Measurements from ENCODE around the gene CTXND1.

The CTXND1 gene

DNA sequence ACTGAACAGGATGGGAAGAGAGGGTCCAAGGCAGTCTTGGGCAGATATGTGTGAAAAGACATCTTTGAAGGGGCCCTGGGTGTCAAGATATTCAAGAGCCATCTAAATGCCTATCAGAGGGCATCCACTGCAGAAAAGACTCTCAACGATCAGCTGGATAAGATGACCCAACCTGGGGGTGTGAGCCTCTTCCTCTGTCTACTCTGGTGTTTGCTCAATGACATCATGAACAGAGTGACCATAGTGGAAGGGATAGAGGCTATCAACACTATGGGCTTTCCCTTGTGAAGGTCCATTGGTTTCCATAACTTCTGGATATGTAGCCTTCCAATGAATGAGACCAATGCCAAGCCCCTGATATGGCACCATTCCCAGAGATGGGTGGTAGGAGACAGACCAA lies 57.1 kb downstream of the CTXND1 start:
- no peaks in the 10 kb centered on the region for H3K27me3 ChIP-seq (ENCODE audit: control insufficient read depth, insufficient read depth, low read length)
- H3K9ac ChIP-seq = no peak overlapping the region
- H2AFZ ChIP-seq = no peak overlapping the region
- no peak overlapping the region for H3K4me2 ChIP-seq (ENCODE audit: low read length)
- no peaks in the 10 kb centered on the region for H3K4me1 ChIP-seq
- H3K4me3 ChIP-seq (ENCODE audit: low read depth, low read length) = no peak overlapping the region
- TF ChIP-seq, protein P1, sequence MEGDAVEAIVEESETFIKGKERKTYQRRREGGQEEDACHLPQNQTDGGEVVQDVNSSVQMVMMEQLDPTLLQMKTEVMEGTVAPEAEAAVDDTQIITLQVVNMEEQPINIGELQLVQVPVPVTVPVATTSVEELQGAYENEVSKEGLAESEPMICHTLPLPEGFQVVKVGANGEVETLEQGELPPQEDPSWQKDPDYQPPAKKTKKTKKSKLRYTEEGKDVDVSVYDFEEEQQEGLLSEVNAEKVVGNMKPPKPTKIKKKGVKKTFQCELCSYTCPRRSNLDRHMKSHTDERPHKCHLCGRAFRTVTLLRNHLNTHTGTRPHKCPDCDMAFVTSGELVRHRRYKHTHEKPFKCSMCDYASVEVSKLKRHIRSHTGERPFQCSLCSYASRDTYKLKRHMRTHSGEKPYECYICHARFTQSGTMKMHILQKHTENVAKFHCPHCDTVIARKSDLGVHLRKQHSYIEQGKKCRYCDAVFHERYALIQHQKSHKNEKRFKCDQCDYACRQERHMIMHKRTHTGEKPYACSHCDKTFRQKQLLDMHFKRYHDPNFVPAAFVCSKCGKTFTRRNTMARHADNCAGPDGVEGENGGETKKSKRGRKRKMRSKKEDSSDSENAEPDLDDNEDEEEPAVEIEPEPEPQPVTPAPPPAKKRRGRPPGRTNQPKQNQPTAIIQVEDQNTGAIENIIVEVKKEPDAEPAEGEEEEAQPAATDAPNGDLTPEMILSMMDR (IDR thresholded peaks at IDR 0.05) = no peak
- H3K27ac ChIP-seq = no peak overlapping the region
- no peaks in the 10 kb centered on the region for H3K79me2 ChIP-seq
- no peaks in the 10 kb centered on the region for H3K9me3 ChIP-seq (ENCODE audit: control insufficient read depth, low read length)
- no peaks in the 10 kb centered on the region for H3K36me3 ChIP-seq (ENCODE audit: control insufficient read depth, insufficient read depth, low read length)

- no peaks in the 10 kb centered on the region for H3K36me3 ChIP-seq (ENCODE audit: control insufficient read depth, insufficient read depth, low read length)
- TF ChIP-seq, protein P1 (IDR thresholded peaks at IDR 0.05) = no peak
Observed at GRCh38 chr15:80194186-80194585, 57.8 kb downstream of the CTXND1 start.

DNA sequence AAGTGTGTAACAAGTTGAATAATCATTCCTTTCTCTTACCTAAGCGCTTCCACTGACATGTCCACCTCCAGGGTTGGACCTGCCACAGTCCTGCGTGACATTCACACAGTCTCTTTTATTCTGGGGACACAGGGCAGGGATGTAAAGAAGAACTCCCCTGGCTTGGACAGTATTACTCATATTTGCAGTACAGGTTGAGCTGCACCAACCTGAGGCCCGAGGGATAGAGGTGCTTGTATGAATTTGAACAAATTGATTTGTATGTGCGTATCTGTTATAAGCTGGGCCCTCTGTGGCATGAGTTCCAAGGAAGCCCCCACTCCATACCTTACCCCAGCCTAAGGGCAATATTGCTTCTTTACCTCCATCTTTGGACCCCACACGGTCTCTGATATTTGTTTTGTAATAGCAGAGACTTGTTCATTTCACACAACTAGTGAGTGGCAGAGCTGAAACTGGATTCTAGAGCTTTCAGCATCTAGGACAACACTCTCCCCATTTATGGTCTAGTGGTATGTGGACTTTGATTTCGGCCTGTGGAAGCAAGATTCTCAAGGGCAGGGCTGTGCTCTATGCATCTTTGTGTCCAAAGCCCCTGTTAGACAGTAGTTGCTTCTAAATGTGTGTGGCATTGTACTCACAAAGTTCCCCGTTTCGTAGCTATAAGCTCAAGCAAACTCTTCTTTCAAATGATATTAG lies 60.0 kb downstream of the CTXND1 start:
- no peak overlapping the region for H3K4me2 ChIP-seq (ENCODE audit: low read length)
- H3K9ac ChIP-seq = no peak overlapping the region
- H3K4me3 ChIP-seq (ENCODE audit: low read depth, low read length) = no peak overlapping the region
- H3K9me3 ChIP-seq (ENCODE audit: control insufficient read depth, low read length) = no peaks in the 10 kb centered on the region
- no peak overlapping the region for H2AFZ ChIP-seq
- H3K27ac ChIP-seq = no peak overlapping the region
- H3K4me1 ChIP-seq = no peaks in the 10 kb centered on the region
- no peaks in the 10 kb centered on the region for H3K27me3 ChIP-seq (ENCODE audit: control insufficient read depth, insufficient read depth, low read length)
- no peaks in the 10 kb centered on the region for H3K79me2 ChIP-seq
- H3K36me3 ChIP-seq (ENCODE audit: control insufficient read depth, insufficient read depth, low read length) = no peaks in the 10 kb centered on the region
- TF ChIP-seq, protein P1 (IDR thresholded peaks at IDR 0.05) = no peak

More at GRCh38 chr15:80194186-80194585, 57.8 kb downstream of the CTXND1 start:
- H3K9ac ChIP-seq = no peak overlapping the region
- no peaks in the 10 kb centered on the region for H3K4me1 ChIP-seq
- no peaks in the 10 kb centered on the region for H3K9me3 ChIP-seq (ENCODE audit: control insufficient read depth, low read length)
- H3K79me2 ChIP-seq = no peaks in the 10 kb centered on the region
- H3K27ac ChIP-seq = no peak overlapping the region
- H3K4me3 ChIP-seq (ENCODE audit: low read depth, low read length) = no peak overlapping the region
- no peak overlapping the region for H3K4me2 ChIP-seq (ENCODE audit: low read length)
- no peak overlapping the region for H2AFZ ChIP-seq
- no peaks in the 10 kb centered on the region for H3K27me3 ChIP-seq (ENCODE audit: control insufficient read depth, insufficient read depth, low read length)

- no peak overlapping the region for H3K4me3 ChIP-seq (ENCODE audit: low read depth, low read length)
- H3K4me2 ChIP-seq (ENCODE audit: low read length) = no peak overlapping the region
- no peaks in the 10 kb centered on the region for H3K36me3 ChIP-seq (ENCODE audit: control insufficient read depth, insufficient read depth, low read length)
- no peaks in the 10 kb centered on the region for H3K79me2 ChIP-seq
- H3K4me1 ChIP-seq = no peaks in the 10 kb centered on the region
- TF ChIP-seq, protein P1 (IDR thresholded peaks at IDR 0.05) = no peak
- no peak overlapping the region for H3K27ac ChIP-seq
- H3K9ac ChIP-seq = no peak overlapping the region
- H3K27me3 ChIP-seq (ENCODE audit: control insufficient read depth, insufficient read depth, low read length) = no peaks in the 10 kb centered on the region
- H2AFZ ChIP-seq = no peak overlapping the region
- no peaks in the 10 kb centered on the region for H3K9me3 ChIP-seq (ENCODE audit: control insufficient read depth, low read length)
Observed at GRCh38 chr15:80191198-80191597, 60.8 kb downstream of the CTXND1 start.

- Histone ChIP-seq H3K27ac (no peak overlapping the region), H3K9me3 (ENCODE audit: control insufficient read depth, low read length) (no peaks in the 10 kb centered on the region), H3K27me3 (ENCODE audit: control insufficient read depth, insufficient read depth, low read length) (no peaks in the 10 kb centered on the region), H3K4me2 (ENCODE audit: low read length) (no peak overlapping the region), H3K79me2 (no peaks in the 10 kb centered on the region), H3K4me1 (no peaks in the 10 kb centered on the region), H2AFZ (no peak overlapping the region), H3K4me3 (ENCODE audit: low read depth, low read length) (no peak overlapping the region), H3K36me3 (ENCODE audit: control insufficient read depth, insufficient read depth, low read length) (no peaks in the 10 kb centered on the region), H3K9ac (no peak overlapping the region)
- TF ChIP-seq, protein P1 (IDR thresholded peaks at IDR 0.05) = no peak
Observed at GRCh38 chr15:80188251-80188650, 63.8 kb downstream of the CTXND1 start.
